Measurements from ENCODE around the gene U2AF1L4.
A peak's percentile ranks its signal among the peaks of the same experiment; 100 is the strongest.

U2AF1L4 gene

DNA sequence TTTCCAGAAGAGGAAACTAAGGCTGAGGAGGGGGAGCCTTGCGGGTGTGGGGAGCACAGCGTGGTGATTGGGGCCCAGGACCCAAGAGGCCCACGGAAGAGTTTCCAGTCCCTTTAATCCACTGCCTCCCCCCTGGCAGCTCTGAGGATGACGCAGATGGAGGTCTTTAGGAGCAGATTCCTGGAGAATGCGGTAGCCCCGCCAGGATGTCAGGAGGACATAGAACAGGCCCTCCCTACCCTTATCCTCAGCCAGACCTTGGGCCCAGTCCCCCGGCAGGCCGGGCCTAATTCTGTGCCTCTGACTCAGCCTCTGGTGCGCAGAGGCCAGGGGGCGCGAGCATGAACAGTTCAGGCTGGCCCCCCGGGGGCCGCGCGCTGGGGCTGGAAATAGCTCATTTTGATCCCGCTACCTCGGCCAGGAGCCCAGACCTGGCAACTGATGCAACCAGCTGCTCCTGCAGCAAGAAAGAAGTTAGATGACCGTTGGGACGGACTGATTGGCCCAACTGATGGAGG lies 12.1 kb upstream of the U2AF1L4 start:
- Histone ChIP-seq H3K27ac (ENCODE audit: low read depth, low read length) (peak overlapping the region; percentile 96), H3K9ac (ENCODE audit: low read length in 5 of 5) (peak overlapping the region; percentile 26 to 92 (median 71)), H3K27me3 (ENCODE audit: control insufficient read depth in 5 of 5, insufficient read depth in 4 of 5, low read length in 5 of 5) (no peaks in the 10 kb centered on the region), H3K4me3 (ENCODE audit: low read depth in 1 of 5, low read length in 5 of 5) (peak overlapping the region; percentile 40 to 99 (median 98)), H3K9me3 (ENCODE audit: control insufficient read depth in 5 of 5, low read length in 5 of 5) (peaks cover 0 to 2% (median 0%) of the 10 kb centered on the region in 5 donors), H3K4me1 (ENCODE audit: control insufficient read depth in 5 of 5, insufficient read depth in 5 of 5, low read length in 5 of 5) (peaks cover 0 to 54% (median 45%) of the 10 kb centered on the region in 5 donors), H3K36me3 (ENCODE audit: control insufficient read depth in 5 of 5, insufficient read depth in 5 of 5, low read length in 5 of 5) (peaks cover 0 to 36% (median 28%) of the 10 kb centered on the region in 5 donors)

GRCh38 chr19:35756377-35757230 lies 11.4 kb upstream of the U2AF1L4 start, which contains the start of gene HSPB6:
TSS of gene HSPB6 (minus strand) at chr19:35757029. CDS start at chr19:35757008, 21 bp downstream.
- Histone ChIP-seq H3K4me3 (ENCODE audit: low read depth in 1 of 5, low read length in 5 of 5) (peak within 1 kb of the TSS; percentile 71 to 99 (median 98)), H3K27ac (ENCODE audit: low read depth, low read length) (peak within 1 kb of the TSS; percentile 96), H3K9ac (ENCODE audit: low read length in 5 of 5) (peak within 1 kb of the TSS; percentile 35 to 92 (median 71)), H3K27me3 (ENCODE audit: control insufficient read depth in 5 of 5, insufficient read depth in 4 of 5, low read length in 5 of 5) (no peaks in the 10 kb centered on the region), H3K4me1 (ENCODE audit: control insufficient read depth in 5 of 5, insufficient read depth in 5 of 5, low read length in 5 of 5) (peaks cover 0 to 59% (median 45%) of the 10 kb centered on the region in 5 donors), H3K36me3 (ENCODE audit: control insufficient read depth in 5 of 5, insufficient read depth in 5 of 5, low read length in 5 of 5) (peaks cover 0 to 36% (median 28%) of the 10 kb centered on the region in 5 donors), H3K9me3 (ENCODE audit: control insufficient read depth in 5 of 5, low read length in 5 of 5) (peaks cover 0 to 2% (median 0%) of the 10 kb centered on the region in 5 donors)

GRCh38 chr19:35755550-35756376 lies 10.5 kb upstream of the U2AF1L4 start:
- Histone ChIP-seq H3K27me3 (ENCODE audit: control insufficient read depth in 5 of 5, insufficient read depth in 4 of 5, low read length in 5 of 5) (no peaks in the 10 kb centered on the region), H3K36me3 (ENCODE audit: control insufficient read depth in 5 of 5, insufficient read depth in 5 of 5, low read length in 5 of 5) (peaks cover 0 to 30% (median 26%) of the 10 kb centered on the region in 5 donors), H3K27ac (ENCODE audit: low read depth, low read length) (peak overlapping the region; percentile 96), H3K9ac (ENCODE audit: low read length in 5 of 5) (peak overlapping the region; percentile 35 to 92 (median 71)), H3K4me1 (ENCODE audit: control insufficient read depth in 5 of 5, insufficient read depth in 5 of 5, low read length in 5 of 5) (peaks cover 0 to 59% (median 45%) of the 10 kb centered on the region in 5 donors), H3K9me3 (ENCODE audit: control insufficient read depth in 5 of 5, low read length in 5 of 5) (peaks cover 0 to under 1% (median 0%) of the 10 kb centered on the region in 5 donors), H3K4me3 (ENCODE audit: low read depth in 1 of 5, low read length in 5 of 5) (peak overlapping the region; percentile 71 to 99 (median 98))

- Histone ChIP-seq H3K9ac (ENCODE audit: low read length in 5 of 5) (peak overlapping the region in 1 of 5 donors; percentile 11), H3K4me3 (ENCODE audit: low read depth in 1 of 5, low read length in 5 of 5) (peak overlapping the region in 4 of 5 donors; percentile 54 to 99 (median 84)), H3K36me3 (ENCODE audit: control insufficient read depth in 5 of 5, insufficient read depth in 5 of 5, low read length in 5 of 5) (peaks cover 0 to 30% (median 26%) of the 10 kb centered on the region in 5 donors), H3K4me1 (ENCODE audit: control insufficient read depth in 5 of 5, insufficient read depth in 5 of 5, low read length in 5 of 5) (peaks cover 0 to 60% (median 45%) of the 10 kb centered on the region in 5 donors), H3K27ac (ENCODE audit: low read depth, low read length) (peak overlapping the region; percentile 96), H3K27me3 (ENCODE audit: control insufficient read depth in 5 of 5, insufficient read depth in 4 of 5, low read length in 5 of 5) (no peaks in the 10 kb centered on the region), H3K9me3 (ENCODE audit: control insufficient read depth in 5 of 5, low read length in 5 of 5) (no peaks in the 10 kb centered on the region)
Measured at GRCh38 chr19:35755131-35755549, 9.9 kb upstream of the U2AF1L4 start.

DNA sequence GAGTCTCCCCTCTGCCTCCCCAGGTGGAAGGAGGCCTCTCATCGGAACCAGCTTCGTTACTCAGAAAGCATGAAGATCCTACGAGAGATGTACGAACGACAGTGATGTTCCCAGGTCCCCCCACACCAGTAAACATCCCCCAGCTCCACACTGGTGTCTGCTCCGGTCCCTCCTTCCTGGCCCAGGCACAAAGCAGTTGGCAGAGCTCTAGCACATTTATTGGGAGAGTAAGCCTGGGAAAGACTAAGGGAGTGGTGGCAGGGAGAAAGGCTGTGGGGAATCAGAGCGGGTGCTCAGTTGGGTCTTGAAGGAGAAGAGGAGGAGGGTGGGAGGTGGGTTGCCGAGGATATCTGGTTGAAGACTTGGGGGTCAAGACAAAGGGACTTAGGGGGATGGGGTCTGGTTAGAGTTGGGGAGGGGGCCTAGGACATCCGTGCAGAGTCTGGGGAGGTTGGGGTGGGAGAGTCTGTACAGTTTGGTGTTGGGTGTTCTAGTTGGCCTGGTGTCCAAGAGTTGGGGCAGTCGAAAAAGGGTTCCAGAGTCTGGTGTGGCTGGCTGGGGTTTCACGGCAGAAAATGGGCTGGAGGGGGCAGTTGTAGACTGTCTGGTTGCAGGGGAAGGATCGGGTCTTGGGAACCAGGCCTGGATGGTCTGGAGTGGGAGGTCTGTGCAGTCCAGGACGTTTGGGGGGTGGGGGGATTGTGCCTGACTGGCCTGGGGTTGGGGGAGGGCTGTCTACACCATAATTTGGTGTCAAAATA lies 9.3 kb upstream of the U2AF1L4 start:
- H3K27me3 ChIP-seq (ENCODE audit: control insufficient read depth in 5 of 5, insufficient read depth in 4 of 5, low read length in 5 of 5), result no peaks in the 10 kb centered on the region
- peak overlapping the region in 2 of 5 donors; percentile 54 to 99 for H3K4me3 ChIP-seq (ENCODE audit: low read depth in 1 of 5, low read length in 5 of 5)
- peak overlapping the region; percentile 96 for H3K27ac ChIP-seq (ENCODE audit: low read depth, low read length)
- H3K4me1 ChIP-seq (ENCODE audit: control insufficient read depth in 5 of 5, insufficient read depth in 5 of 5, low read length in 5 of 5), result peaks cover 0 to 62% (median 49%) of the 10 kb centered on the region in 5 donors
- H3K36me3 ChIP-seq (ENCODE audit: control insufficient read depth in 5 of 5, insufficient read depth in 5 of 5, low read length in 5 of 5), result peaks cover 0 to 30% (median 26%) of the 10 kb centered on the region in 5 donors
- H3K9me3 ChIP-seq (ENCODE audit: control insufficient read depth in 5 of 5, low read length in 5 of 5), result no peaks in the 10 kb centered on the region
- peak overlapping the region in 1 of 5 donors; percentile 35 for H3K9ac ChIP-seq (ENCODE audit: low read length in 5 of 5)

- Histone ChIP-seq H3K9me3 (ENCODE audit: control insufficient read depth in 5 of 5, low read length in 5 of 5) (no peaks in the 10 kb centered on the region), H3K36me3 (ENCODE audit: control insufficient read depth in 5 of 5, insufficient read depth in 5 of 5, low read length in 5 of 5) (peaks cover 0 to 30% (median 26%) of the 10 kb centered on the region in 5 donors), H3K27ac (ENCODE audit: low read depth, low read length) (peak overlapping the region; percentile 96), H3K4me1 (ENCODE audit: control insufficient read depth in 5 of 5, insufficient read depth in 5 of 5, low read length in 5 of 5) (peaks cover 4 to 62% (median 50%) of the 10 kb centered on the region in 5 donors), H3K27me3 (ENCODE audit: control insufficient read depth in 5 of 5, insufficient read depth in 4 of 5, low read length in 5 of 5) (no peaks in the 10 kb centered on the region), H3K4me3 (ENCODE audit: low read depth in 1 of 5, low read length in 5 of 5) (no peak overlapping the region), H3K9ac (ENCODE audit: low read length in 5 of 5) (peak overlapping the region in 2 of 5 donors; percentile 18 to 21)
Measured at GRCh38 chr19:35753634-35754369, 8.6 kb upstream of the U2AF1L4 start.

DNA sequence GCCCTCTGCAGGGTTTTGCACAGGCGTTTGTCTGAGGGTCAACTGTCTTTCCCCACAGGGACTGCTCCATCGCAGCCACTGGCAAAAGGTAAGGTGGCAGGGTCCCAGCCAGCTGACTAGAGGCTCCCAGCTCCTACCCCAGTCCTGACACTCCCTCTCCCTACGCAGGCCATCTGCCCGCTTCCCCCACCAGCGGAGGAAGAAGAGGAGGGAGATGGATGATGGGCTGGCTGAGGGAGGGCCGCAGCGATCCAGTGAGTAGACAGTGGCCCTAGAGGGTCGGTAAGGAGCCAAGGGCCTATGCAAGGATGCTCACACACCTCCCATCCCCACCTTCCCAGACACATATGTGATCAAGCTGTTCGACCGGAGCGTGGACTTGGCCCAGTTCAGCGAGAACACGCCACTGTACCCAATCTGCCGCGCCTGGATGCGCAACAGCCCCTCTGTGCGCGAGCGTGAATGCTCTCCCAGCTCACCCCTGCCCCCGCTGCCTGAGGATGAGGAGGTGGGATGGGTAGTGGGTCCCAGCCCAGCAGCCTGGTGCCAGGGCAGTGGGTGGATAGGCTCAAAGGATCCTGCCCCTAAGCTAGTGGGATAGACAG lies 7.6 kb upstream of the U2AF1L4 start:
- H3K4me3 ChIP-seq (ENCODE audit: low read depth in 1 of 5, low read length in 5 of 5), result no peak overlapping the region
- peaks cover 9 to 64% (median 49%) of the 10 kb centered on the region in 5 donors for H3K4me1 ChIP-seq (ENCODE audit: control insufficient read depth in 5 of 5, insufficient read depth in 5 of 5, low read length in 5 of 5)
- peaks cover 0 to 2% (median 0%) of the 10 kb centered on the region in 5 donors for H3K9me3 ChIP-seq (ENCODE audit: control insufficient read depth in 5 of 5, low read length in 5 of 5)
- H3K36me3 ChIP-seq (ENCODE audit: control insufficient read depth in 5 of 5, insufficient read depth in 5 of 5, low read length in 5 of 5), result peaks cover 0 to 30% (median 26%) of the 10 kb centered on the region in 5 donors
- H3K27ac ChIP-seq (ENCODE audit: low read depth, low read length), result no peak overlapping the region
- no peak overlapping the region for H3K9ac ChIP-seq (ENCODE audit: low read length in 5 of 5)
- peaks cover 0 to 4% (median 0%) of the 10 kb centered on the region in 5 donors for H3K27me3 ChIP-seq (ENCODE audit: control insufficient read depth in 5 of 5, insufficient read depth in 4 of 5, low read length in 5 of 5)

DNA sequence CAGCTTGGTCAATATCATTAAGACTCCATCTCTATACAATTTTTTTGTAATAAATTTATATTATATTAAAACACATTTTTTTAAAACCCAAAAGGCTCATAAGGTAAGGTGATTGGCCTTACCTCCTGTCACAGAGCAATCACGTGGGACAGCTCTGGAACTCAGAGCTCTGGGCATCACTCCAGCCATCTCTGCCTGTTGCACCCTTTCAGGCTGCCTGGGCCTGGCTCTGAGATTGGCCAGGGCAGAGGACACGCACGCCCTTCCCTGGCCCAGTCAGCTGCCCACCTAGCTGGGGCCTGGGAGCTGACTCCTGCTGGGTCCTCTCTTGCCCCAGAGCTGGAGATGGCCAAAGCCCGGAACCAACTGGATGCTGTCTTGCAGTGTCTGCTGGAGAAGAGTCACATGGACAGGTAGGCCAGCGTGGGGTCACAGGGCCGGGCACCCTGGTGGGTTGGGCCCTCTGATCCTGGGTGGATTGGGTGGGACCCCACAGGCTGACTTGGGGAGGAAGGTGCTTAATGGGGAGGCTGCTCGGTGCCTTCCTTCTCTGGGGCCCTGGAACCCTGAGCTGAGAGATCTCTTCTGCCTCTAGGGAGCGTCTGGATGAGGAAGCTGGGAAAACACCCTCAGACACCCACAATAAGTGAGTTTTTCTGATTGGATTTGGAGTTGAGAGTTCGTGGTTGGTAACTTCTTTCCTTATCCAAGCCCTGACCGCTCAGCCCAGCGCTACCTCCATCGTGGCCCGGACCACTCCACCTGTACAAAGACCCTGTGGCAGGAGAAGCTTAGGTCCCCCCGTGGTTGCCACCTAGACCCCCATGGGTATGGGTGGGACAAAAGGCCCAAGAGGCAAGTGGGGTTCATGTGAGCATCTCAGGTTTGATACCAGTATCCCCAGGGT lies 6.9 kb upstream of the U2AF1L4 start:
- Histone ChIP-seq H3K4me3 (ENCODE audit: low read depth in 1 of 5, low read length in 5 of 5) (no peak overlapping the region), H3K9ac (ENCODE audit: low read length in 5 of 5) (no peak overlapping the region), H3K36me3 (ENCODE audit: control insufficient read depth in 5 of 5, insufficient read depth in 5 of 5, low read length in 5 of 5) (peaks cover 0 to 30% (median 26%) of the 10 kb centered on the region in 5 donors), H3K27me3 (ENCODE audit: control insufficient read depth in 5 of 5, insufficient read depth in 4 of 5, low read length in 5 of 5) (peaks cover 0 to 4% (median 0%) of the 10 kb centered on the region in 5 donors), H3K9me3 (ENCODE audit: control insufficient read depth in 5 of 5, low read length in 5 of 5) (peaks cover 0 to 2% (median 0%) of the 10 kb centered on the region in 5 donors), H3K27ac (ENCODE audit: low read depth, low read length) (no peak overlapping the region), H3K4me1 (ENCODE audit: control insufficient read depth in 5 of 5, insufficient read depth in 5 of 5, low read length in 5 of 5) (peaks cover 9 to 60% (median 46%) of the 10 kb centered on the region in 5 donors)
